Endothelial cell of umbilical vein (primary cell): Measurements from ENCODE around the gene CDC37L1. TPM values are rescaled to one million over a fixed set of nuclear protein-coding genes. Genes with fewer than 3 reads are reported as not detected.

Experiments
- BruUV-seq: library from RNA; stranded (reverse); fragments of 400-500 nt; replicated peaks from 2 replicates; lab custom pipeline; 2021; lab: Mats Ljungman, UMichigan
- CTCF ChIA-PET: fragments of 300-600, 350-600 bp; sonication (Branson Sonifier 250); formaldehyde crosslinking; loops from one replicate; lab custom pipeline; 2021; ENCODE audit warnings: antibody characterized with exemption, inconsistent platforms; lab: Charles Lee
- POLR2A ChIA-PET: fragments of 300-600, 350-600 bp; sonication (Branson Sonifier 250); formaldehyde crosslinking; loops from one replicate; lab custom pipeline; 2021; ENCODE audit warnings: antibody characterized with exemption, inconsistent platforms; lab: Charles Lee
- DNase-seq: peaks from one replicate; pipeline ENCODE4 v3.0.0-alpha.2; 2011; ENCODE audit warnings: low read depth, low spot score
- FAIRE-seq: peaks from 2 replicates; lab custom pipeline; 2011; peaks lifted over from hg19 to GRCh38; lab: Jason Lieb, UNC
- H2AFZ ChIP-seq: 2 replicates; pipeline ENCODE4 v1.6.0; 2012; ENCODE audit warnings: low read depth, low read length, control low read depth, inconsistent platforms
- H3K27ac ChIP-seq: 2 replicates; pipeline ENCODE4 v1.5.1; 2011; ENCODE audit warnings: low read depth, mild to moderate bottlenecking, control low read depth, low read length, moderate library complexity; ENCODE audit not compliant: insufficient read depth
- H3K27me3 ChIP-seq, 2 experiments: 2 replicates each; pipeline versions ENCODE4 v1.6.0 to v1.6.1; 2011; ENCODE audit warnings: low read length in 2 of 2, mixed read lengths in 1 of 2; ENCODE audit not compliant: control insufficient read depth in 2 of 2, insufficient read depth in 2 of 2
- H3K36me3 ChIP-seq, 2 experiments: 2 replicates in 1 of 2; 3 replicates in 1 of 2; pipeline ENCODE4 v1.5.1; 2011; ENCODE audit warnings: low read length in 2 of 2, mild to moderate bottlenecking in 1 of 2, moderate library complexity in 1 of 2; ENCODE audit not compliant: control insufficient read depth in 2 of 2, insufficient read depth in 2 of 2; ENCODE audit errors: extremely low read depth in 1 of 2
- H3K4me1 ChIP-seq: 3 replicates; pipeline ENCODE4 v1.5.1; 2011; ENCODE audit warnings: mild to moderate bottlenecking, low read length; ENCODE audit not compliant: control insufficient read depth, insufficient read depth; ENCODE audit errors: extremely low read depth
- H3K4me2 ChIP-seq: 2 replicates; pipeline ENCODE4 v1.6.1; 2011; ENCODE audit warnings: low read length, control low read depth, mixed read lengths; ENCODE audit not compliant: insufficient read depth
- H3K4me3 ChIP-seq, 3 experiments: fragments of 200-600 bp in 1 of 3; sonication (generic), shearing (Covaris generic) in 1 of 3; replicated peaks in 1 of 3; 2 replicates each; pipeline ENCODE4 v1.5.1; 2011 to 2016; ENCODE audit warnings: control low read depth in 3 of 3, low read length in 3 of 3, mild to moderate bottlenecking in 2 of 3, inconsistent platforms in 1 of 3, low read depth in 1 of 3, moderate library complexity in 1 of 3; ENCODE audit not compliant: insufficient read depth in 1 of 3
- H3K79me2 ChIP-seq: 2 replicates; pipeline ENCODE4 v1.6.0; 2012; ENCODE audit warnings: low read length, inconsistent platforms; ENCODE audit not compliant: control insufficient read depth, insufficient read depth
- H3K9ac ChIP-seq: replicated peaks from 2 replicates; pipeline ENCODE3; 2011; ENCODE audit warnings: low read length, control low read depth; ENCODE audit not compliant: insufficient read depth; ENCODE audit errors: extremely low read depth
- H3K9me1 ChIP-seq: replicated peaks from 3 replicates; pipeline ENCODE4 v1.6.0; 2011; ENCODE audit warnings: mild to moderate bottlenecking, low read length; ENCODE audit not compliant: control insufficient read depth, insufficient read depth; ENCODE audit errors: extremely low read depth
- H3K9me3 ChIP-seq: replicated peaks from 2 replicates; pipeline ENCODE4 v1.5.1; 2012; ENCODE audit warnings: low read length, inconsistent platforms; ENCODE audit not compliant: control insufficient read depth, insufficient read depth
- H4K20me1 ChIP-seq: replicated peaks from 2 replicates; pipeline ENCODE3; 2011; ENCODE audit warnings: mild to moderate bottlenecking, low read length; ENCODE audit not compliant: control insufficient read depth, insufficient read depth; ENCODE audit errors: extremely low read depth
- CTCF ChIP-seq, 2 donors: IDR thresholded peaks; 1 replicate in 1 of 2; 2 replicates in 1 of 2; pipeline ENCODE4 v1.5.1; 2011; ENCODE audit warnings: low read length in 2 of 2, mild to moderate bottlenecking in 2 of 2, moderate library complexity in 2 of 2, control low read depth in 1 of 2, inconsistent platforms in 1 of 2, low read depth in 1 of 2; ENCODE audit not compliant: insufficient read depth in 1 of 2; ENCODE audit errors: extremely low read depth in 1 of 2
- EZH2 ChIP-seq: IDR thresholded peaks from 2 replicates; pipeline ENCODE4 v1.6.1; 2012; ENCODE audit warnings: borderline replicate concordance, low read depth, mild to moderate bottlenecking, moderate library complexity, low read length, inconsistent platforms; ENCODE audit not compliant: severe bottlenecking
- FOS ChIP-seq: IDR thresholded peaks from 2 replicates; pipeline ENCODE4 v1.6.1; 2011; ENCODE audit warnings: mild to moderate bottlenecking, low read length, moderate library complexity, borderline replicate concordance; ENCODE audit not compliant: insufficient read depth
- GATA2 ChIP-seq: IDR thresholded peaks from 2 replicates; pipeline ENCODE4 v1.7.0; 2011; ENCODE audit warnings: low read depth, mild to moderate bottlenecking, moderate library complexity, mixed read lengths, low read length; ENCODE audit not compliant: insufficient read length, insufficient read depth
- JUN ChIP-seq: IDR thresholded peaks from 2 replicates; pipeline ENCODE4 v1.6.1; 2011; ENCODE audit warnings: borderline replicate concordance, low read depth; ENCODE audit not compliant: insufficient read length, insufficient read depth
- MYC ChIP-seq: IDR thresholded peaks from one replicate; pipeline ENCODE4 v1.6.1; 2011; ENCODE audit warnings: mild to moderate bottlenecking, low read depth, low read length
- POLR2A ChIP-seq: IDR thresholded peaks from 2 replicates; pipeline ENCODE4 v1.6.1; 2012; ENCODE audit warnings: low read depth, mild to moderate bottlenecking, control low read depth, low read length
- POLR2AphosphoS5 ChIP-seq: IDR thresholded peaks from 2 replicates; pipeline ENCODE4 v1.6.1; 2012; ENCODE audit warnings: low read depth, mild to moderate bottlenecking, control low read depth, low read length, moderate library complexity; ENCODE audit not compliant: insufficient read depth
- dilution Hi-C: fragments of 300-500 bp; cut with MboI; formaldehyde crosslinking; loops from one replicate; pipeline ENCODE4 v1.15.0; 2019; ENCODE audit warnings: low sequenced_read_pairs; ENCODE audit not compliant: extremely low pct_ligation_motif_present
- intact Hi-C: fragments of 100-400 bp; cut with micrococcal nuclease; formaldehyde crosslinking; loops from one replicate; pipeline ENCODE4 v1.10.0; 2022
- polyA plus RNA-seq, 4 experiments: library from polyadenylated mRNA; depleted of rRNA in 3 of 4; stranded (reverse) in 3 of 4; unstranded in 1 of 4; fragments of >200 nt; gene quantifications; 2 replicates each; pipeline versions ENCODE4 v1.2.1 to v1.2.3, GENCODE V29; 2011 to 2012; ENCODE audit warnings: missing spikeins in 1 of 4
- total RNA-seq: library from RNA; stranded (reverse); gene quantifications from 2 replicates; pipeline ENCODE4 v1.2.3, GENCODE V29; 2021
- TF ChIP-seq, protein P1 (sequence below): IDR thresholded peaks from 2 replicates; pipeline ENCODE4 v1.6.1; 2011; ENCODE audit not compliant: insufficient read depth, insufficient read length

CDC37L1 gene
- total and polyA plus RNA-seq, 2 donors (not counting 3 experiments of a cell fraction or from before 2014, with no cell fraction given), result 2.6 to 6.8 TPM

DNA sequence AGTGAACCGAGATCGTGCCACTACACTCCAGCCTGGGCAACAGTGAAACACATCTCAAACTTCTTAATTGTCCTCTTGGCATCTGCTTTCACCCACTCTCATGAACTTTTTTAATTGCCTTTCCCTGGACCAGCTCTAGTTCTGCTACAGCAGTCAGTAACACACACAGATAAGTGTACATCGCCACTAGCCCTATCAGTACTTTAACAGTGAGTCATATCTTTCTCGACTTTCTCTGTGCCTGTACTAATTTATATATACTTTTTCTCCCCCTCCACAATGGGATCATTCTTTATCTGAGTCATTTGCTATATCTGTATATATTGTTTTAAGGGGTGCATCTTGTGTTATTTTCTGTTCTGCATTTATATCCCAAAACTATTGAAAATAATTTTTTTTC, 6.7 kb downstream of the CDC37L1 start:
- Histone ChIP-seq H3K9me1 (no peaks in the 10 kb centered on the region), H3K9ac (no peak overlapping the region), H3K4me2 (no peak overlapping the region), H3K4me1 (no peaks in the 10 kb centered on the region), H4K20me1 (no peaks in the 10 kb centered on the region), H3K4me3 (no peak overlapping the region), H3K27ac (no peak overlapping the region), H3K79me2 (peaks cover 8% of the 10 kb centered on the region), H3K36me3 (peaks cover 0 to 3% of the 10 kb centered on the region in 2 experiments), H3K27me3 (no peaks in the 10 kb centered on the region), H3K9me3 (no peaks in the 10 kb centered on the region), H2AFZ (no peak overlapping the region)
- intact Hi-C loops (no loop called here), dilution Hi-C loops (no loop called here)
- DNase-seq (no peak), FAIRE-seq (no peak)
- no TSS peak for BruUV-seq
- TF ChIP-seq MYC (no peak), FOS (no peak), POLR2AphosphoS5 (no peak), GATA2 (no peak), CTCF (IDR thresholded peaks at IDR 0.05; ENCODE audit: extremely low read depth in 1 of 2, insufficient read depth in 1 of 2, low read depth in 1 of 2, low read length in 2 of 2) (no peak), EZH2 (no peak), POLR2A (no peak), JUN (no peak)
- TF ChIP-seq, protein P1, sequence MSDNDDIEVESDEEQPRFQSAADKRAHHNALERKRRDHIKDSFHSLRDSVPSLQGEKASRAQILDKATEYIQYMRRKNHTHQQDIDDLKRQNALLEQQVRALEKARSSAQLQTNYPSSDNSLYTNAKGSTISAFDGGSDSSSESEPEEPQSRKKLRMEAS, result no peak
- ChIA-PET POLR2A (no interaction called here), CTCF (interaction anchor here (1.2 to 1.7 kb wide), 2 partner anchors 64 to 81 kb away, joined by 3 to 5 read pairs; no protein-coding TSS in a partner anchor)
